ENCODE measurements around the gene FLRT1. TPM values are rescaled to one million over a fixed set of nuclear protein-coding genes. Genes with fewer than 3 reads are reported as not detected.

FLRT1 gene
- polyA plus RNA-seq, 2 of the 4 experiments (the other 2 are of a cell fraction), result 0.10 to 0.31 TPM

DNA sequence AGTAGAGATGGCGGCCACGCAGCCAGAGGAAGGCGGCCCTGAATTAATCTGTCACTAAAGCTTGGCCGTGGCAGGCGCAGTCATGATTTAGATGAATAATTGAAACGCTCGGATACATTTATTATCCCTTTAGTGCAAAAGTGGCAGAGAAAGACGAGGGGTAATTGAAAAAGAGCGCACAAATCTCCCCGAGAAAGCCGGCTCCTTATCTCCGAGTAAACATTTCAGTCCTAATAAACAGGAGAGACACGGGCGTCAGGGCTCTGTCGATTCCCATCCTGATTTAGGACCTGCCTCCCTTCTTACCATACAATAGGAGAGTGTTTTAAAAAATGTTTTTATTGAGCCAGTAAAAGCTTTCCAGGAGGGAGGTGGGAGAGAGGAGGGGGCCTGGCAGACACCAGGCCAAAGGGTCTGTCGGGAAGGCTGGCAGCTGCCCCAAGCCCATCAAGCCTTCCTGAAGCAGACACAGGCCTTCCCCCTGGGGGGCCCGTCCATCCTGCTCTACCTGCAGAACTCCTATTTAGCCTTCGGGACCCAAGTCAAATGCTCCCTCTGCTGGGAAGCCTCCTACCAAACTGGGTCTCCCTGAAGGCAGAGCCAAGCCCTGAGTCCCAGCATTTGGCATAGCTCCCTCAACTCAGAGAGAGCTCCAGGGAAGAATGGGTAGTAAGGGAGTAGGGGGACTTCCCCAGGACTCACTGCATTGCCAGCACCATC lies 26.7 kb upstream of the FLRT1 start:
- ChIA-PET CTCF (interaction anchor here (0.7 to 6.2 kb wide), 3 partner anchors 13 to 172 kb away, joined by 3 to 41 read pairs (median 5); no protein-coding TSS in a partner anchor), POLR2A (no interaction called here)
- no peak for FAIRE-seq
- no peak for ATAC-seq
- no peak overlapping the region for H3K27ac ChIP-seq
- H3K4me1 ChIP-seq, result peaks cover 38% of the 10 kb centered on the region
- no peak overlapping the region for H3K4me3 ChIP-seq
- 92% methylated on average over 18 of the region's 18 CpGs for WGBS (ENCODE audit: missing lambda C conversion rate)
- 0 out of 3 replicates have a peak, but pooled peaks cover 3% of the 10 kb centered on the region for H3K9me3 ChIP-seq
- no peak for DNase-seq (ENCODE audit: low read depth in 1 of 2, low spot score in 1 of 2)
- H3K4me2 ChIP-seq, result no peak overlapping the region
- TF ChIP-seq HES2 (IDR thresholded peaks at IDR 0.05), result no peak
- TF ChIP-seq, protein P1, sequence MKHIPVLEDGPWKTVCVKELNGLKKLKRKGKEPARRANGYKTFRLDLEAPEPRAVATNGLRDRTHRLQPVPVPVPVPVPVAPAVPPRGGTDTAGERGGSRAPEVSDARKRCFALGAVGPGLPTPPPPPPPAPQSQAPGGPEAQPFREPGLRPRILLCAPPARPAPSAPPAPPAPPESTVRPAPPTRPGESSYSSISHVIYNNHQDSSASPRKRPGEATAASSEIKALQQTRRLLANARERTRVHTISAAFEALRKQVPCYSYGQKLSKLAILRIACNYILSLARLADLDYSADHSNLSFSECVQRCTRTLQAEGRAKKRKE (CRISPR knock-in tag; IDR thresholded peaks at IDR 0.05; ENCODE audit: low read depth), result no peak
- TF ChIP-seq RCOR1 (IDR thresholded peaks at IDR 0.05; ENCODE audit: low read depth, low read length), result no peak
- TF ChIP-seq, protein P2, sequence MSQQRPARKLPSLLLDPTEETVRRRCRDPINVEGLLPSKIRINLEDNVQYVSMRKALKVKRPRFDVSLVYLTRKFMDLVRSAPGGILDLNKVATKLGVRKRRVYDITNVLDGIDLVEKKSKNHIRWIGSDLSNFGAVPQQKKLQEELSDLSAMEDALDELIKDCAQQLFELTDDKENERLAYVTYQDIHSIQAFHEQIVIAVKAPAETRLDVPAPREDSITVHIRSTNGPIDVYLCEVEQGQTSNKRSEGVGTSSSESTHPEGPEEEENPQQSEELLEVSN (IDR thresholded peaks at IDR 0.05; ENCODE audit: borderline replicate concordance, low read depth), result no peak
- no peak for TF ChIP-seq RFX5 (IDR thresholded peaks at IDR 0.05)
- TF ChIP-seq CBX2 (IDR thresholded peaks at IDR 0.05; ENCODE audit: borderline replicate concordance, low read depth), result no peak

- peaks cover 32% of the 10 kb centered on the region for H3K4me1 ChIP-seq
- WGBS (ENCODE audit: missing lambda C conversion rate), result 92% methylated on average over 8 of the region's 8 CpGs
- 0 out of 3 replicates have a peak, but pooled peaks cover 3% of the 10 kb centered on the region for H3K9me3 ChIP-seq
- FAIRE-seq (no peak), DNase-seq (ENCODE audit: low read depth in 1 of 2, low spot score in 1 of 2) (no peak), ATAC-seq (no peak)
- ChIA-PET POLR2A (interaction anchor here (0.7 kb wide), 1 partner anchor 41 kb away, joined by 4 read pairs; no protein-coding TSS in a partner anchor), CTCF (interaction anchor here (6.2 kb wide), 1 partner anchor 138 kb away, joined by 41 read pairs; no protein-coding TSS in a partner anchor)
- H3K27ac ChIP-seq, result no peak overlapping the region
- H3K4me2 ChIP-seq, result no peak overlapping the region
- H3K4me3 ChIP-seq, result no peak overlapping the region
- TF ChIP-seq, protein P3, sequence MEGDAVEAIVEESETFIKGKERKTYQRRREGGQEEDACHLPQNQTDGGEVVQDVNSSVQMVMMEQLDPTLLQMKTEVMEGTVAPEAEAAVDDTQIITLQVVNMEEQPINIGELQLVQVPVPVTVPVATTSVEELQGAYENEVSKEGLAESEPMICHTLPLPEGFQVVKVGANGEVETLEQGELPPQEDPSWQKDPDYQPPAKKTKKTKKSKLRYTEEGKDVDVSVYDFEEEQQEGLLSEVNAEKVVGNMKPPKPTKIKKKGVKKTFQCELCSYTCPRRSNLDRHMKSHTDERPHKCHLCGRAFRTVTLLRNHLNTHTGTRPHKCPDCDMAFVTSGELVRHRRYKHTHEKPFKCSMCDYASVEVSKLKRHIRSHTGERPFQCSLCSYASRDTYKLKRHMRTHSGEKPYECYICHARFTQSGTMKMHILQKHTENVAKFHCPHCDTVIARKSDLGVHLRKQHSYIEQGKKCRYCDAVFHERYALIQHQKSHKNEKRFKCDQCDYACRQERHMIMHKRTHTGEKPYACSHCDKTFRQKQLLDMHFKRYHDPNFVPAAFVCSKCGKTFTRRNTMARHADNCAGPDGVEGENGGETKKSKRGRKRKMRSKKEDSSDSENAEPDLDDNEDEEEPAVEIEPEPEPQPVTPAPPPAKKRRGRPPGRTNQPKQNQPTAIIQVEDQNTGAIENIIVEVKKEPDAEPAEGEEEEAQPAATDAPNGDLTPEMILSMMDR (IDR thresholded peaks at IDR 0.05), result no peak
- TF ChIP-seq KDM1A (IDR thresholded peaks at IDR 0.05; ENCODE audit: low read depth), result no peak
- TF ChIP-seq, protein P4, sequence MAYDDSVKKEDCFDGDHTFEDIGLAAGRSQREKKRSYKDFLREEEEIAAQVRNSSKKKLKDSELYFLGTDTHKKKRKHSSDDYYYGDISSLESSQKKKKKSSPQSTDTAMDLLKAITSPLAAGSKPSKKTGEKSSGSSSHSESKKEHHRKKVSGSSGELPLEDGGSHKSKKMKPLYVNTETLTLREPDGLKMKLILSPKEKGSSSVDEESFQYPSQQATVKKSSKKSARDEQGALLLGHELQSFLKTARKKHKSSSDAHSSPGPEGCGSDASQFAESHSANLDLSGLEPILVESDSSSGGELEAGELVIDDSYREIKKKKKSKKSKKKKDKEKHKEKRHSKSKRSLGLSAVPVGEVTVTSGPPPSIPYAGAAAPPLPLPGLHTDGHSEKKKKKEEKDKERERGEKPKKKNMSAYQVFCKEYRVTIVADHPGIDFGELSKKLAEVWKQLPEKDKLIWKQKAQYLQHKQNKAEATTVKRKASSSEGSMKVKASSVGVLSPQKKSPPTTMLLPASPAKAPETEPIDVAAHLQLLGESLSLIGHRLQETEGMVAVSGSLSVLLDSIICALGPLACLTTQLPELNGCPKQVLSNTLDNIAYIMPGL (CRISPR knock-in tag; IDR thresholded peaks at IDR 0.05; ENCODE audit: borderline replicate concordance), result no peak
- TF ChIP-seq ZNF302 (CRISPR knock-in tag; IDR thresholded peaks at IDR 0.05), result no peak
- no peak for TF ChIP-seq ESRRA (IDR thresholded peaks at IDR 0.05; ENCODE audit: borderline replicate concordance, low read length)
- TF ChIP-seq EHF (CRISPR knock-in tag; IDR thresholded peaks at IDR 0.05), result no peak
- no peak for TF ChIP-seq BHLHE40 (IDR thresholded peaks at IDR 0.05; ENCODE audit: low read depth, low read length)
- no peak for TF ChIP-seq ZSCAN20 (CRISPR knock-in tag; IDR thresholded peaks at IDR 0.05)
- TF ChIP-seq ZFP36 (IDR thresholded peaks at IDR 0.05; ENCODE audit: borderline replicate concordance, partially characterized antibody), result no peak
- TF ChIP-seq MYC (IDR thresholded peaks at IDR 0.05; ENCODE audit: borderline replicate concordance, low read length), result no peak
Measured at GRCh38 chr11:64009710-64010109, 26.0 kb upstream of the FLRT1 start.

Measured in A549 (cell line).